NCI-H128 (cell line): ENCODE data around the gene DAPK2.
"Not testable (repeated sequence)": the region's sequence is repeated elsewhere in the genome, so short reads cannot be mapped to it uniquely, and the experiment has no call there.

Source experiments
- DNase-seq: peaks from one replicate; lab custom pipeline; 2025; ENCODE audit not compliant: unreplicated experiment; lab: John Stamatoyannopoulos, UW

Gene DAPK2

DNA sequence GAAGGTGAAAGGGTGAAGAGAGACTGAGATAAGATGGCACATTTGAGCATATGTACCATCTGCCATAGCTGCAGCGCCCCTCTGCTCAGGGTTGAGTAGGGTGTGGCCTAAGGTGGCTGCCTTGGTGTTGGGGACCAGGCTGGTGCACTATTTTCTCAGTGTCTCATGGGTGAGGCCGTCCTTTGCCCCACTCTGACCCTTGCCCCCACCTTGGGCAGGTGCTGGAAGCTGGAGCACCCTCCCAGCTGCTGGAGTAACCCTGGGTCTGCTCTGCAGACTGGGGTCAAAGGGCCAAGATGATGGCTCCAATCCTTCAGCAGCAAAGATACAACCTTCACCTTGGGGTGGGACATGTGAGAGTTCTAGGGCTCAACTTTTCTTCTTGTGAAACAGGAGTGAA, 69.2 kb downstream of the DAPK2 start:
- no peak for DNase-seq

DNA sequence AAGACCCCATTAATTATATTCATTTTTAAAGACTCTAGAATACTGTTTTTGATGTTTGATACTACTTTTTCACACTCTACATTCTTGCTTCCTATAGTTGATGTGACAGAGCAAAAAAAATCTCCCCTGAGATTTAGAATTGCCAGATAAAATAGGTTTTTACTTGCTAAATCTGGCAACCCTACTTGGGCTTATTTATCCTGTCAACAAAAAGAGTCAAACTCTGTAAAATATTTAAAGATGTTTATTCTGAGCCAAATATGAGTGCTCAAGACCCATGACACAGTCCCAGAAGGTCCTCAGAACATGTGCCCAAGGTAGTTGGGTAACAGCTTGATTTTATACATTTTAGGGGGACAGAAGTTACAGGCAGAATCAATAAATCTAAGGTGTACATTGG, 72.3 kb downstream of the DAPK2 start:
- DNase-seq: no peak

DNA sequence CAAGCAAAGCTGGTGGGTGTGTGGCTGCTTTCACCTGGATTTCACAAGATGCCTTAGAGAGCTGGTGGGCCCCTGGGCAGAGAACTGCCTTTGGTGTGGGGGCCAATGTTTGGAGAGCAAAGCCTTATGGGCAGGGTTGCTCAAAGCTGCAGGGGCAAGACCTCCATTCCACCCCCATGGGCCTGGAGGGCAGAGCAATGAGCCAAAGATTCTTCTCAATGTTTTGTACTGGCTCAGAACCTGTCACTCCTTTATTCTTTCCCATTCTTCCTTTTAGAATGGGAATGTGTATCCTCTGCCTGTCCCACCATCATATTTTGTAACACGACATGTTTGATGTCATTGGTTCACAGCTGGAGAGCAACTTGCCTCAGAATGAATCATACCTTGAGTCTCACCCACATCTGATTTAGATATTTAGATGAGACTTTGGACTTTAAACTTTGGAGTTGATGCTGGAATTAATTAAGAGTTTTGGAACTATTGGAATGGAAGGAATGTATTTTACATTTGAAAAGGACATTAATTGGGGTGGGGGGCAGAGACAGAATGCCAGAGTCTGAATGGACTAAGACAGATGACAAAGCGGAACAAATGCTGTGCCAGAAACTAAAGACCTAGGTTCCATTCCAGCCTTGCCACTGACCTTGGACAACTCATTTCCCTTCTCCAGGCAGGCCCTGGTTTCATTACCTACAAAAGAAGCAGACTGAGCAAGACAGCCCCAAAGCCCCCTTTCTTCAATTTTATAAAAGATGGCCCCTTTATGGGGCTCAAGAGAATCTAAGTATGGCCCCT, 72.9 kb downstream of the DAPK2 start:
- no peak for DNase-seq

DNA sequence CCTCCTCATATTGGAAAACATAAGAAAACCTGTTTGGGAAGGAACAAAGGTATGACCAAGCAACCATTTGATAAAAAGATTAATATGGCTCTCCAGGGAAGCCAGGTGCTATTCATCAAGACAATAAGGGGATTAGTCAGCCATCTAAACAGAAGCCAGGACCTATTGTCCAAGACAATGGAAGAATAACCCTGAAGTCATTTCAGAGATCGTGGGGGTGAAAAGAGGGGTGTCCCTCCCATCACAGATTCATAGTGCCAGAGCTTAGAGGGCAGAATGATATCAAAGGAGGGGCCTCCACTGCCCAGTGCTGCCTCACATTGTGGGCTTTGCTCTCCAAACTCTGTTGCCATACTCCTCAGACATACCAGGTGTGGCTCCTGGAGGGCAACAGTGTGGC, 73.5 kb downstream of the DAPK2 start:
- DNase-seq: no peak

DNA sequence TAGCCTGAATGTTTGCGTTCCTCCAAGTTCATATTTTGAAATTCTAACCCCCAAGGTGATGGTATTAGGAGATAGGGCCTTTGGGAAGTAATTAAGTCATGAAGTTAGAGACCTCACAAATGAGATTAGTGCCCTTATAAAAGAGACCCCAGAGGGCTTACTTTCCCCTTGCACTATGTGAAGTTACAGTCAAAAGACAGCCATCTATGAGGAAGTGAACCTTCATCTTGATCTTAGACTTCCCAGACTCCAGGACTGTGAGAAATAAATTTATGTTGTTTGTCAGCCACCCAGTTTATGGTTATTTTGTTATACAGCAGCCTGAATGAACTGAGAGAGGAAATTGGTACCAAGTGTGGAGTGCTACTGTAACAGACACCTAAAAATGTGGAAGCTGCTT, 74.4 kb downstream of the DAPK2 start:
- DNase-seq: no peak

DNA sequence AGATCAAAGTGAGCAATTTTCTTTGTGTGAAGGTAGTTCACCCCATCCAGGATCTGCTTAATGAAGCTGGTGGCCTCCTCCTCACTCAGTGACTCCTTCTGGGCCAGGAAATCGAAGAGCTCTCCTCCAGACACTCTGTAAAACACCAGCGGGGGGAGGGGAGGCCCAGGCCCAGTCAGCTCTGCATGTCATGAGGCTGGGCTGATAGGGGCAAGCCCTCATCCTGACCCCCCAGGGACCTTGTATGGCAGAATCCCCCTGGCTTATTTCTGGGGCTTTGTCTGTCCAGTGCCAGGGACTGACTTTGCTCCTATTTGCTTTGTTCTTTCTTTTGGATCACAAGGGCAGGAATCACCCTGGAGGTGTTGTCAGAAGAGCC, 74.9 kb downstream of the DAPK2 start:
- DNase-seq: no peak

DNA sequence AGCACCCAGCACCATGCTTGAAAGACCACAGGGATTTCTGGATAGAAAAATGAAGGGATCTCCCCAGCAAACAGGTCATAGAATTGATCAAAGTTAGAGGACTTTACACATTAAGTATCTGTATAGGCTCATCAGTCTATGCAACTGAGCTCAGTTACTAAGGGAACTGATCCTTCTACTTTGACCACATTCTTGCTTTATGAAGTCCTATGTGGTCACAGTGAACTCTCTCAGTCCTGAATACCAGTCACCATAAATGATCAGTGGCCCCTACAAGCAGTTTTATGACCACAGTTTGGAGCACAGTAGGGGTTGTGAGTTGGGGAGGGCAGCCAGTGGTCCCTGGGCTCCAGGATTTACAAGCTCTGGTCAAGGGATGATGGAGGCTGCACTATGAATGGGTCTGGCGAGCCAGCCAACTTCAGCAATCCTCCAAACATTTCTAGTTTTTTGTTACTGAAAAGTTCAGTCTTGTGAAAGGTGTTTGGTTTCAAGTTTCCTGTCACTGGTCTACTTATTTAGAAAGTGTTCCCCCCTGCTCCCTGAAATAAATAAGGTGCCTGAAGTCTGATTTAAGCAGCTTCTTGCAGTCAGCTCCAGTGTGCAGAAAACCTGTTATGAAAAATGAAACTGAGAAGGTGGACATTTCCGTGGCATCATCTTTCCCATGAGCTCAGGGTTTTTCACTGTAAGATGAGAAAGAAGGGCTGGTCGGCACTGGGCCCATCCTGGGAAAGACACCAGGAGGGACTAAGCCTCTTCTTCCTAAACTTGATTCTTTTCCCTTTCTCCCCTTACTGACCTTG, 75.5 kb downstream of the DAPK2 start:
- no peak for DNase-seq

DNA sequence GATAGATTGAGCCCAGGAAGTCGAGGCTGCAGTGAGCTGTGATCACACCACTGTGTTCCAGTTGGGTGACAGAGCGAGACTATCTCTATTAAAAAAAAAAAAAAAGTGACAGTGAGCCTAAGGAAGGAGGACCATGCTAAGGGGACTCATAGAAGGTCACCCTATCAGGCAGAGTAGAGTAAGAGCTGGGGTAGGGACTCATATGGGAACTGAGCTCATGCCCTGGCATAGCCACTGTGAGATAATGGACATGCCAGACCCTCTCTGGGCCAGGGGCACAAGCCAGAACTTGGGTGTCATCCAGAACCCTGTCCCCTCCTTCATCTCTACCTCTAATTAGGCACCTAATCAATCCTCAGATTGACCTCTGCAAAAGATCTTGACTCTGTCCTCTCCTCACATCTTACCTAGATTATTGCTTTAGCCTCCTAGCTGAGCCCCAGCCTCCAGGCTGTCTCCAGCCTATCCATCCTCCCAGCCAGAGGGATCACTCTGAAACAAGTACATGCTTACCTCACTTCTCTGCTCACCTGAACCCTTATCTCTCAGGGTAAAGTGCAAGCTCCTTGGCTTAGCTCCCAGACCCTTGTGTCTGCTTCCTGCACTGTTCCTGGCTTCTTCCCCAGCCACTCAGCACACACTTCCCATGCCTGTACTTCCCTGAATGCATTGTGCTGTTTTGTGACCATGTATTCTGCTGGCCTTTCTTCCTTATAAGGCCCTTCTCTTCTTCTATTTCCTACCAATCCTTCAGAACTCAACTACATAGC, 76.4 kb downstream of the DAPK2 start:
- no peak for DNase-seq

DNA sequence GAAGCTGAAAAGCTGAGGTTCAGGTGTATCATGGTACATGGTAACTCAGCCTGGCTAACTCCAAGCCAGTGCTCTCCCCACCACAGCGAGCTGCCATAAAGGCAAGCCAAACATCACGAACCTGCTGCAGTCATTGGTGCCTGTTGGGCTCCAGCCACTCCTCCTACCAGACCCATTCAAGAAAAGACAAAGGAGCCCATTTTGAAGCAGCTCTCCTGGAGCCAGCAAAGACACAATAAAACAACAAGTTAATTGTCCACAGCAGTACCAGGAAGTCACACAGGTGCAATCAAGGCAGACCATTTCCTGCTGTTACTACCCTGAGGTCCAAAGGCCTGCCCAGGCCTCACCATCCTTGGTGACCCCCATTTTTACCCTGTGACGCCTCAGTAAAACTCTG, 77.6 kb downstream of the DAPK2 start:
- no peak for DNase-seq

DNA sequence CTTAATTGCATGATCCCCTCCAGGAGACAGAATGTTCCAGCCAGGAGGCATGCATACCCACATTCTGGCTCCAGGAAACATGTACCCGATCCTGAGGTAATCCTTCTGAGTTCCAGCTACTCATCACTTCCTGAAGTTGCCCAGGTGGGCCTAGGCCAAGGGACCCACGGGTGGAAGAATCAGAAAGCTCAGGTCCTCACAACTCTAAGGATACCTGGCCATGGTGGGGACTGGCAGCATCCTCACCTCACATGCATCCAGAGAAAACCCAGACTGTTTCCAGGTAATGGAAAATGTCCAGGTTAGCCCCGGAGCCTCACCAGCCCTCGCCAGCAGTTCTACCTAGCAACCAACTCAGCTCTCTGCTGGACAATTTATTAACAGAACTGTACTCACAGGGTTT, 78.2 kb downstream of the DAPK2 start:
- no peak for DNase-seq

DNA sequence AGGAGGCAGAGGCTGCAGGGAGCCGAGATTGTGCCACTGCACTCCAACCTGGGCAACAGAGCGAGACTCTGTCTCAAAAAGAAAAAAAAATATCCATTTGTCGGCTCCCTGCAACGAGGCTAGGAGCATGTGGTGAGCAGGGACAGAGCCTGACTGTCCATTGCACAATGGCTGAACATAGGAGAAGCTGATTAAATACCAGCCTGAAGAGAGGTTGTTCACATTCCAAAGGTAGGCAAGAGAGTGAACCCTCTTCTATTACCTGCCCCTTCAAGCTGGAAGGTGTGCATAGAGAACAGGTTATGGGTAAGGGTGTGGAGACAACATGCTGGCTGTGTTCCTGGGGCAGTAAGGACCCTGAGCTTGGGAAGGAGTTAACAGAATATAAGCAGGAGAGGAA, 78.7 kb downstream of the DAPK2 start:
- no peak for DNase-seq

DNA sequence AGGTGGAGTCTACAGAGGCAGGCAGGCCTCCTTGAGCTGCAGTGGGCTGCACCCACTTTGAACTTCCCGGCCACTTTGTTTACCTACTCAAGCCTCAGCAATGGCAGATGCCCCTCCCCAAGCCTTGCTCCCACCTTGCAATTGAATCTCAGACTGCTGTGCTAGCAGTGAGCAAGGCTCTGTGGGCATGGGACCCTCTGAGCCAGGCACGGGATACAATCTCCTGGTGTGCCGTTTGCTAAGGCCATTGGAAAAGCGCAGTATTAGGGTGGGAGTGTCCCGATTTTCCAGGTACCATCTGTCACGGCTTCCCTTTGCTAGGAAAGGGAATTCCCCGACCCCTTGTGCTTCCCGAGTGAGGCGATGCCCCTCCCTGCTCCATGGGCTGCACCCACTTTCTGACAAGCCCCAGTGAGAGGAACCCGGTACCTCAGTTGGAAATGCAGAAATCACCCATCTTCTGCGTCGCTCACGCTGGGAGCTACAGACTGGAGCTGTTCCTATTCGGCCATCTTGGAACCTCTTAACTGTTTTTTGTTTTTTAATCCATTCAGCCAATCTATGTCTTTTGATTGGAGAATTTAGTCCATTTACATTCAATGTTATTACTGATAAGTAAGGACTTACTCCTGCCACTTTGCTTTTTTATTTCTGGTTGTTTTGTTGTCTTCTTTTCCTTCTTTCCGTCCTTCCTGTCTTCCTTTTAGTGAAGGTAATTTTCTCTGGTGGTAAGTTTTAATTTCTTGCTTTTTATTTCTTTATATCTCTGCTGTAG, 83.2 kb downstream of the DAPK2 start:
- not testable (repeated sequence) for DNase-seq

DNA sequence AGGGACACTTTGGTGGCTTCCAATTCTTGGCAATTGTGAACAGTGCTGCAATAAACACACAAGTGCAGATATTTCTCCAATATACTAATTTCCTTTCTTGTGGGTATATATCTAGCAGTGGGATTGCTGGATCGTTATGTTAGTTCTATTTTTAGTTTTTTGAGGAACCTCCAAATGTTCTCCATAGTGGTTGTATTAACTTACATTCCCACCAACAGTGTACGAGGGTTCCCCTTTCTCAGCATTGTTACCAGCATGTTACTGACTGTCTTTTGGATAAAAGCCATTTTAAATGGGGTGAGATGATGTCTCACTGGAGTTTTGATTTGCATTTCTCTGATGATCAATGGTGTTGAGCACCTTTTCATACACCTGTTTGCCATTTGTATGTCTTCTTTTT, 92.8 kb downstream of the DAPK2 start:
- DNase-seq: no peak

DNA sequence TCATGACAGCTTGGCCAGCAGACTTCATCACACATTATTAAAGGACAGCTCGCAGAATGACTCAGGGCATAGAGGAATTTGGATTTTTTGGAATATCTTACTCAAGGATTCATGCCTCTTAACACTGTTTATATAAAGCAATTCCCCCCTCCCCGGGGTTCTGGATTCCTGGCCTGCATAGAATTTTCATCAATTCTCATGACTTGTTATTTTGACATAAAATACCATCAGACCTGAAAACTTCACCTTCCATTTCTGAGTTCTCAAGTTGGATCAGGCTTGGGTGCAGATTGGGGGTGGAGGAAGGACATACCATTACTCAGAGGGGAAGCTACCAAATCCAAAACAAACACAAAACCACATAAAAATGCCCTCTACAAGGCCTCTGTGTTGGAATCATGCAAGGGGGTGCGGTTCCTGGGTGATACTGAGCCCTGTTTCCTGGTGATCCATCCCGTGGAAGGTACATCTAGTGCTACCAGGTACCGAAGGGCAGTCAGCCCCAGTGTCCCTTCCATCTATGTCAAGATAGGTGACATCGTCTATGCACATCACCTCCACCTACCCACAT, 95.3 kb downstream of the DAPK2 start:
- DNase-seq: no peak

DNA sequence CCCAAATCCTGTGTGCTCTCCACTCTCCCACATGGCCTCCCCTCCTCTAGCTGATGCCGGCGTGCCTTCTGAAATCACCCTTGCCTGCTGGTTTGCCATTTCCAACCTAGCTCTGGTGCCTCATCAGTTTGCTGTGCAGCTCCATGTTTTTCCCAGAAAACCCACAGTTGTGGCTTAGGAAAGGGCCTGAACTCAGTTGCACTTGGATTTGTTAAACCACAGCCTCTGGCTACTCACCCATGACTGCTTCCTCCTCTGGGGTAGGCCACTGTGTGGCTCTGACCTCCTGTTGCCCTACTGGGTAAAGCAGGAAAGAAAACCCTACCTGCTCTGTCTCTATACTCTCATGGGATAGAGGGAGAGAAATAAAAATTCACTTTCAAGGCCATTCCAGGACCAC, 97.3 kb downstream of the DAPK2 start:
- no peak for DNase-seq

DNA sequence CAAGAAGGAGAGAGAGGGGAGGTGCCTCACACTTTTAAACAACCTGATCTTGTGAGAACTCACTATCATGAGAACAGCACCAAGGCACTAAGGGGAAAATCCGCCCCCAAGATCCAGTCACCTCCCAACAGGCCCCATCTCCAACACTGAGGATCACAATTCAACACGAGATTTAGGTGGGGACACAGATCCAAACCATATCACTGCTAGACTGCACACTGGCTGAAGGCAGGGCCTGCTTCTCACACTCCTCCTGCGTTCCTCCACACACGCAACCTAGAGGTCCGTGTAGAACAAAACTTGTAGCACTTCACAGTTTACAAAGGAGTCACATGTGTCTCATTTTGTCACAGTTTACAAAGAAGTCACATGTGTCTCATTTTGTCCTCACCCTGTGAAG, 97.8 kb downstream of the DAPK2 start:
- no peak for DNase-seq

DNA sequence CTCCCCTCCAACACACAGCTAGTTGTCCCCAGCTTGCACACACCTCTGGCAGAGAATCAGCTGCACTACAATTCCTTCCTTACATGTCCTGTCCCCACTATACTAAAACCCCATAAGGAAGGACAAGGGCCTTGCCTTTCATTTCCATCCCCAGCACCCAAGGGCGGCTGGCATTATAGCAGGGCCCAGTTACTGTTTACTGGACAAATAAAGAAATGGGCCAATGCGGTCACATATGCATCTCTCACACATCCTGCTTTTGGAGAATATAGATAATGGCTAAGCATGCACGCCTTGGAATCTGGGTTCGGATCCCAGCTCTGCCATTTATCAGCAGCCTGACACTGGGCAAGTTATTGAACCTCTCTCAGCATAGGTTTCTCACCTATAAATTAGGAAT, 99.1 kb downstream of the DAPK2 start:
- no peak for DNase-seq

DNA sequence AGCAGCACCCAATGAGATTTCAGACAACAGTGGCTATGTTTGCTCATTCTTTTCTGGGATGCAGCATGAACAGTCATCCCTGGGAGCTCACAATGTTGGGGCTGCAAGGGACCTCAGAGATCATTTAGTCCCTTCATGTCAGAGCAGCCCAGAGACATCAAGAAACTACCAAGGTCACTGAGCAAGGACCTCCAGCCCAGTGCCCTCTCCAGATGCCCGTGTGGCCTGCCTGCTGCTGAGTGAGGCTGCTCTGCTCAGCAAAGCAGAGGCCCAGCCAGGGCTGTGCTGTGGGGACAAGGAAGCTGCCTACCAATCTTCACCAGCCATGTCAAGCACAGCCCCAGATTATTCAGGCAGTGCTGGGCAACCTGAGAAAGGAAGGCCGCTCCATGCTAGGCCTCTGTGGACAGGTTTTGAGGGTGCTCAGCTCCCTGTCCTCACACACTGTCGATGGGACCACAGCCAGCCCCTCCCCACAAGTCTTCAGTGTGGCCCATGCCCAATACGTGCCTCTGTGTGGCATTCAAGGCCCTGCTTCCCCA, 99.7 kb downstream of the DAPK2 start:
- no peak for DNase-seq

DNA sequence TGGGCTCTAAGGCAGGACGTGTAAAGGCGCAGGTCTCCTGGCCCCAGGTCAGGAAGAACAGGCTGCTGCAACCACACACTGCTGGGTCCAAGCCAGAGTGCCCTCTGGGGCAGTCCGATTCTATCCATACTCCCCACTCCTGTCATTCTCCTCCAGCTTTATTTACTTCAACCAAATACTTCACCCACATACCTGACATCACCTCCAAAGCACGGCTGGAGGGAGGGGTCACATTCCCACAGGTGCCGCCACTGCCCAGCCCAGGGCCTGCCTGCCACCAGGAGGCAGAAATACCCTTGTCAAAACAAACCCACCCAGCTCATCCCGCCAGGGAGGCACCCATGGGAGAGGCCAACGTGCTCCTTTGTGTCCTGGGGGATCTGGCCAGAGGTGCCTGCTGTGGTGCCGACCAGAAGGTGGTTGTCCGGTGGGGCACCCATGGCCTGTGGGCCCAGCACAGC, 100.4 kb downstream of the DAPK2 start:
- DNase-seq: no peak

DNA sequence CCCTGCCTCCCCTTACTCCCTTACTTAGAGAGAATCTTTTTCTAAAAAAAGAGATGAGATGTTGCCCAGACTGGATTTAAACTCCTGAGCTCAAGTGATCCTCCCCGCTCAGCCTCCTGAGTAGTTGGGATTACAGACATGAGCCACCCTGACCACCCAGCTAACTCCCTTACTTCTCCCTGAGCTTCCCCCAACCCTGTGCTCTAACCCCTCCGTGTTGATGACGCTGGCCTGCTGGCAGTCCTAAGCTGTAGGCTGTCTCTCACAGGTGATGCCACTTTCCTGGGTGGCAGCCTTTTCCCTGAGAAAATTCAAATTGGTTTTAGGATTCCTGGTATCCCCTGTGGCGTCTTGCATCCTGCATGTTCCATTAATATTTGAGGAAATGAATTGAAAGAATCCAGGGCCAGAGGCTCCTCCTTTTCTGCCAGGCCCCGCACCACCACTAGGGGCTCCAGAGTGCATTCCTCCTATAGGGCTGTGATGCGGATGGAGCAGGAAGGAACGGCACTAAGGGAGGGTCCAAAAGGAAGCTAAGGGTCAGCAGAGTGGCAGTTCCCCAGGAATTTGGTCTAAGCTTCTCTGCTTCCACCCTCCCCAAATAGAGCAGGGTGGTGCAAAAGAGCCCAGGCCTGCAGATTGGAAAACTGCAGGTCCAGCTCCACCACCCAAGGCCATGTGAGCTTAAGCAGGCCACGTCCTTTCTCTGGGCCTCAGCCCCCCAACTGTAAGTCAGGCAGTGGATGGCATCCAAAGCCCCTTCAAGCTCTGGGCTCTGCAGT, 101.1 kb downstream of the DAPK2 start:
- DNase-seq: no peak
